RWPE1 (cell line): ENCODE results near the gene ZNF500.

Source experiments
- CTCF ChIA-PET: fragments of 350-600 bp; sonication (Branson Sonifier 250); formaldehyde crosslinking; extraction: SDS; loops from one replicate; lab custom pipeline; 2021; lab: Yijun Ruan, JAX
- POLR2A ChIA-PET: fragments of 400-600 bp; formaldehyde crosslinking; extraction: SDS; loops from one replicate; lab custom pipeline; 2020; ENCODE audit warnings: antibody characterized with exemption; ENCODE audit not compliant: low non-redundant PET; lab: Yijun Ruan, JAX
- DNase-seq: peaks from one replicate; pipeline ENCODE4 v3.0.0; 2012; ENCODE audit warnings: low spot score
- H3K27ac ChIP-seq: fragments of 450-650 bp; 2 replicates; pipeline ENCODE4 v1.5.1; 2017
- CTCF ChIP-seq: fragments of 450-650 bp; conservative IDR thresholded peaks from 2 replicates; pipeline ENCODE4 v1.5.1; 2017; ENCODE audit warnings: low read depth, mild to moderate bottlenecking

ZNF500 gene

DNA sequence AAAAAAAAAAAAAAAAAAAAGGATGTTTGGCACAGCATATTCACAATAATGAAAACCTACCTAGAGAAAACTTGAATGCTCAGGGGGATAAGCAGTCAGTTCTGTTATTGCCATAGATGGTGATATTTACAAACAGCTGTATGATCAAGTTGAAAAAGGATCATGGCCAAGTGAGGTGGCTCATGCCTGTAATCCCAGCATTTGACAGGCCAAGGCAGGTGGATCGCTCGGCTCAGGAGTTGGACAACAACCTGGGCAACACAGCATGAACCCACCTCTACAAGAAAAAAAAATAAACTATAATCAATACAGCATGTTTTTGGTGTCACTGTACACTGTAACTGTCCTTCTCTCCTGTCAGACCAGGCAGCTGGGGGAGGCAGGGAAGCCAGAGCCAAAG is 52.0 kb downstream of the ZNF500 start:
- H3K27ac ChIP-seq, result no peak overlapping the region
- POLR2A ChIA-PET, result interaction anchor here (0.7 kb wide), 1 partner anchor 18 kb away, joined by 6 read pairs; no protein-coding TSS in a partner anchor
- TF ChIP-seq CTCF, result no peak
- CTCF ChIA-PET, result no interaction called here
- DNase-seq, result no peak

DNA sequence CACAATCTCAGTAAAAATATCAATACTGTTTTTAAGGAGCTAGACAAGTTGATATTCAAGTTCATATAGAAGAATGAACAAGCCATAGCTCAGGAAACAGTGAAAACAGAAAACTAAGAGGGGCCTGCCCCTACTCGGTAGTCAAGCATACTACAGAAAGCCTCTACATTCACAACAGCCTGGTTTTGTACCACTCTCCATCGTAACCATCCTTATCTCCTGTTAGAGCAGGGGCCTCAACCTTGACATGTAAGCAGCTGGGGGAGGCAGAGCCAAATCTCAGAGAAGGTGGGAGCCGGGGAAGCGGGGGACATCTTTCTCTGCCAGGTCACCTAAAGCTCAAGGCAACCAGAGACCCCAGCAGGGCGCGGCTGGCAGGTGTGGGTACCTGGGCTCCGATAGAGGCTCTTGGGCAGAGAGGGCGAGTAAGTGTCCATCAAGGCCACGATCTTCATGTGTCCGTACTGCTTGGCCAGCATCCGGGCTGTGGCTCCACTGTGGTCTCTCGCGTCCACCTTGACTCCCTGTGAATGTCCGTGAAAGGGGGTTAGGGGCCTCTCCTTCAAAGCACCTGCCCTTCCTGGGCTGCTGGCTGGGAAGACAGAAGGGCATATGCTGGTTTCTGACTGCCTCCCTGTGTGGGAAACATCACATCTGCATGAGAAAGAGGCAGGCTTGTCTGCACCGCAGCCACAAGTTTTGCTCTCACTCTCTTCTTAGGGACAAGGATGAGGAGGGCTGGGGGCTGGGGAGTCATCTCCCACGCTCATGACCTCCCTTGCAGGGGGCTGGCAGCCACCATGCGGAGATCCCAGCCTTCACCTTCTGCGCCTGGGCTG is 53.1 kb downstream of the ZNF500 start:
- POLR2A ChIA-PET, result no interaction called here
- CTCF ChIA-PET, result interaction anchor here (0.9 kb wide), 1 partner anchor 18 kb away, joined by 5 read pairs; no protein-coding TSS in a partner anchor
- DNase-seq, result no peak
- no peak for TF ChIP-seq CTCF
- no peak overlapping the region for H3K27ac ChIP-seq

DNA sequence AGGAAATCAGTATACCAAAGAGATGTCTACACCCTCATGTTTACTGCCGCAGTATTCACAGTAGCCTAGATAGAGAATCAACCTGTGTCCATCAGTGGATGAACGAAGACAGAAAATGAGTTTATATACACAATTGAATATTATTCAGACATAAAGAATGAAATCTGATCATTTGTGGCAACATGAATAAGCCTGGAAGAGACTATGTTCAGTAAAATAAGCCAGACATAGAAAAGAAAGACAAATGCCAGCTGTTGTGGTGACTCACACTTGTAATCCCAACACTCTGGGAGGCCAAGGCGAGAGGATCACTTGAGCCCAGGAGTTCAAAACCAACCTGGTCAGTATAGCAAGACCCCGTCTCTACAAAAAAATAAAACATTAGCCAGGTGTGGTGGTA is 57.5 kb downstream of the ZNF500 start:
- ChIA-PET POLR2A (no interaction called here), CTCF (no interaction called here)
- no peak overlapping the region for H3K27ac ChIP-seq
- TF ChIP-seq CTCF, result no peak
- no peak for DNase-seq

GRCh38 chr16:4706871-4707270 is 60.1 kb downstream of the ZNF500 start:
- no peak overlapping the region for H3K27ac ChIP-seq
- DNase-seq, result no peak
- no peak for TF ChIP-seq CTCF
- ChIA-PET POLR2A (interaction anchor here (0.7 kb wide), 1 partner anchor 236 kb away, joined by 5 read pairs; no protein-coding TSS in a partner anchor), CTCF (no interaction called here)

DNA sequence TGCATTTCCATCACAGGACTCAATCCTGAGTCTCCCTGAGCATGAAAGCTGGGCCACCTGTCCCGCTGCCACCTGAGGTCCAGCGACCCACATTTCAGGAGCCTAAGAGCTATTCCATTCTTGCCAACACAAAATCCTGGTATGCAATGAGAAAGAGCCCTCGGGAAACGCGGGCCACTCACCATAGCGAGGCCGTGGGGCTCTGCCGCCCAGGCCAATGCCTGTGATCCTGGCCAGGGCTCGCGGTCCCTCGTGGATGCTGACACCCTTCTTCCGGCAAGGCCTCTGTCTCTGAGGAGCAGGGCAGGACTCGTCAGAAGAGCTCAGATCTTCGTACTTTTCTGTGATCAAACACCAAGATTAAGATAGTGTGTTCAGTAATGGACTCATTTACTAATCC is 62.0 kb downstream of the ZNF500 start:
- ChIA-PET CTCF (interaction anchor here (0.8 kb wide), 1 partner anchor 119 kb away, joined by 3 read pairs; no protein-coding TSS in a partner anchor), POLR2A (no interaction called here)
- H3K27ac ChIP-seq, result peak overlapping the region; percentile 3; the same call in 1 of the 2 replicates
- DNase-seq, result no peak
- no peak for TF ChIP-seq CTCF

GRCh38 chr16:4704491-4704890 is 62.5 kb downstream of the ZNF500 start:
- no peak for TF ChIP-seq CTCF
- POLR2A ChIA-PET, result no interaction called here
- CTCF ChIA-PET, result no interaction called here
- no peak for DNase-seq
- peak overlapping the region; percentile 3; the same call in 1 of the 2 replicates for H3K27ac ChIP-seq
